Colonic mucosa (tissue), 4 donors: ENCODE data around the gene NDOR1. TPM values are rescaled to one million over a fixed set of nuclear protein-coding genes. Genes with fewer than 3 reads are reported as not detected.

Experiments
- DNase-seq: peaks from one replicate; pipeline ENCODE4 v3.0.0-alpha.2; 2020
- H3K27ac ChIP-seq: fragments of 200-600 bp; one replicate; pipeline ENCODE4 v1.8.0; 2021
- H3K27me3 ChIP-seq: fragments of 200-600 bp; one replicate; pipeline ENCODE4 v1.8.0; 2021
- H3K36me3 ChIP-seq: fragments of 200-600 bp; one replicate; pipeline ENCODE4 v1.8.0; 2021
- H3K4me1 ChIP-seq: fragments of 200-600 bp; one replicate; pipeline ENCODE4 v1.8.0; 2021; ENCODE audit warnings: mild to moderate bottlenecking
- H3K4me3 ChIP-seq: fragments of 200-600 bp; one replicate; pipeline ENCODE4 v1.8.0; 2021
- H3K9ac ChIP-seq, 2 donors: one replicate each; pipeline ENCODE4 v1.7.0; 2013; ENCODE audit warnings: control low read depth in 2 of 2, low read depth in 2 of 2, low read length in 2 of 2
- H3K9me3 ChIP-seq: fragments of 200-600 bp; one replicate; pipeline ENCODE4 v1.8.0; 2021
- intact Hi-C: fragments of 100-400 bp; cut with DNase I; formaldehyde crosslinking; loops from one replicate; pipeline ENCODE4 v1.14.1; 2022
- total RNA-seq, 2 donors: library from RNA; stranded (reverse); fragmentation: NEBNext Ultra II Directional in 1 of 2; extraction: Animal tissue kit (Norgen Biotek cat#: 25700) in 1 of 2; gene quantifications; one replicate each; pipeline ENCODE4 v1.2.1, GENCODE V29; 2021
- TF ChIP-seq, protein P1 (sequence below): fragments of 200-600 bp; IDR thresholded peaks from one replicate; pipeline ENCODE4 v1.8.0; 2022; ENCODE audit warnings: antibody characterized with exemption, mild to moderate bottlenecking
- donor health status: healthy.
- donor health status: DM: no; HTN: no; CAD: no.
- donor health status: DM: no; HTN: no; CAD: no.

Gene NDOR1
- total RNA-seq, 2 donors from 2014 or later: 11.7 to 36.9 TPM

DNA sequence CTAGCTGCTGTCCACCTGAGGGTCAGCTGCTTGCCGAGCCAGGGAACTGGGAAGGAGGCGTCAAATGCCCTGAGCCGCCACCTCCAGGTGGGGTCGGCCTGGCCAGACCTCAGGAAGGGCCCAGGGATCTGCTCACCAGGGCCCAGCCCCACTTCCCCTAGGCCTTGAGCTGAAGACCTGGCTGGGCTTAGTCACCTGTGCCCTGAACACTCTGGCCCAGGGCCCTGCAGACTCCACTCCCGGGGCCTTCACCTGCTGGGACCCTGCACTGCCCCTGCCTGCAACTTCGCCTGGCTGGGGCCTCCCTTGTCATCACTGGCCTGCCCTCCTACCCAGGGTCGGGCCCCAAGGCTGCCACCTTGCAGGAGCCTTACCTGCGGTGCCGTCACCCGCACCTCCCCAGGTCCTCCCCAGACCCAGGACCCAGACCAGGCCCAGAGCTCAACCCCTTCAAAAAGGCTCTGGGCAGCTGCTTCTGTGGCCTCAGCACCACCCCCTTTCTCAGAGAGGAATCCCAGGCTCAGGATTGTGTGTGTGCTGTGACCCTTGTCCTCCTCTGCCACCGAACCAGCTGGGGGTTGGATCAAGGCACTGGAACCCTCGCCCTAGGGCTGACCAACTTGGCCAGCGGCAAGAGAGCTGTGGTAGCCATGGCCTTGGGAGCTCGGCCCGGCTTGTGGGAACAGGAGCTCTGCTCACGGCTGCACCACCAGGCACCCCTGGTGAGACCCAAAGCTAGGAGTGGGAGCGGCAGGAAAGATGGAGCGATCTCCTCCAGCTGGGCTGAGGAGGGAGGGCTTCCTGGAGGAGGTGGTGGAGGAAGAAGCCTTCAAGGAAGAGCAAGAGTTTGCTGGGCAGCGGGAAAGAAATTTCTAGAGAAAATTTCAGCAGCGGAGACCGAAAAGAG, 48.5 kb downstream of the NDOR1 start:
- peaks cover 11% of the 10 kb centered on the region for H3K4me1 ChIP-seq
- H3K27me3 ChIP-seq: no peaks in the 10 kb centered on the region
- peak overlapping the region; percentile 72 for H3K27ac ChIP-seq
- H3K9me3 ChIP-seq: no peaks in the 10 kb centered on the region
- TF ChIP-seq, protein P1, sequence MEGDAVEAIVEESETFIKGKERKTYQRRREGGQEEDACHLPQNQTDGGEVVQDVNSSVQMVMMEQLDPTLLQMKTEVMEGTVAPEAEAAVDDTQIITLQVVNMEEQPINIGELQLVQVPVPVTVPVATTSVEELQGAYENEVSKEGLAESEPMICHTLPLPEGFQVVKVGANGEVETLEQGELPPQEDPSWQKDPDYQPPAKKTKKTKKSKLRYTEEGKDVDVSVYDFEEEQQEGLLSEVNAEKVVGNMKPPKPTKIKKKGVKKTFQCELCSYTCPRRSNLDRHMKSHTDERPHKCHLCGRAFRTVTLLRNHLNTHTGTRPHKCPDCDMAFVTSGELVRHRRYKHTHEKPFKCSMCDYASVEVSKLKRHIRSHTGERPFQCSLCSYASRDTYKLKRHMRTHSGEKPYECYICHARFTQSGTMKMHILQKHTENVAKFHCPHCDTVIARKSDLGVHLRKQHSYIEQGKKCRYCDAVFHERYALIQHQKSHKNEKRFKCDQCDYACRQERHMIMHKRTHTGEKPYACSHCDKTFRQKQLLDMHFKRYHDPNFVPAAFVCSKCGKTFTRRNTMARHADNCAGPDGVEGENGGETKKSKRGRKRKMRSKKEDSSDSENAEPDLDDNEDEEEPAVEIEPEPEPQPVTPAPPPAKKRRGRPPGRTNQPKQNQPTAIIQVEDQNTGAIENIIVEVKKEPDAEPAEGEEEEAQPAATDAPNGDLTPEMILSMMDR: no peak
- H3K4me3 ChIP-seq: peak overlapping the region; percentile 92
- intact Hi-C loops: no loop called here
- H3K36me3 ChIP-seq: no peaks in the 10 kb centered on the region
- DNase-seq: peak; percentile 66
- peak overlapping the region; percentile 70 to 88 for H3K9ac ChIP-seq

DNA sequence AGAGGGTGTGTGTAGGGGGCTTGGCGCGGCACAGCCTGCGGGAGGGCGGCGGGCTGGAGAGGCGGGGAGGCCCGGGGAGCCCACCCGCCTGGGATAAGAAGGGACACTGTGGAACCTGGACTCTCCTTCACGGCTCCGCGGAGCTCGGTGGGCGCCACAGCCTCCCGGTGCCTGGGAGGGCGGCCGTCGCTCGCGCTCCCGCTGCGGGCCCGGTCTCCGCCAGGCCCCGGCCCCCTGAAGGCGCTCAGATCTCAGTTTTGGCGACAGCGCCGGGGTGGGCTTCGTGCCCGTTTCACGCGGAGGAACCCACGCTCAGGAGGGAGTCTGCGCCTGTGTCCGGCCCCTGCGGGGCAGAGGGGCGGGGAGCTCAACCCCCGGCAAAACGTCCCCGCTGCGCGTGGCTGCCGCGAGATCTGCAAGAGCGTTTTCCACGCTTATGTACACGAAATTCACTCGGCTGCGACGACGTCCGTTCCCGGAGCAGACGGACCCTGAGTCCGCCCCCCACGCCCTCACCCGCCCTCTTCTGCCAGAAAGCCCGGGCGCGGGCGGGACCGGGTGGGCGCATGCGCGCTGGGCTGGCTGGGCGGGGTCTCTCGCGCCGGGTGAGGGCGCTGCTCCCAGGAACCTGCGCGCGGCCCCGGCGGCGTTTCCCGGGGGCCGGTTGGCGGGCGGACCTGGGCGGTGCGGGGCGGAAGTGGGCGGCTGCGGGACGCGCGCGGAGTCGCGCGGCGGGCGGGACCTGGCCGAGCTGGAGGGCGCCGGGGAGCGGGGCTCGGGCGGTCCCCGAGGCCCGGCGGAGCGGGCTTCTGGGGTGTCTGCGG, 49.3 kb downstream of the NDOR1 start, which contains the start of gene NELFB:
NELFB (plus strand) TSS at position 704 of the 824 bp plus-strand sequence.
- no peaks in the 10 kb centered on the region for H3K9me3 ChIP-seq
- H3K27ac ChIP-seq: peak within 1 kb of the TSS; percentile 72
- intact Hi-C loops: no loop called here
- H3K4me1 ChIP-seq: peaks cover 11% of the 10 kb centered on the region
- H3K9ac ChIP-seq: peak within 1 kb of the TSS; percentile 78 to 89
- no peaks in the 10 kb centered on the region for H3K27me3 ChIP-seq
- peak within 1 kb of the TSS; percentile 92 for H3K4me3 ChIP-seq
- H3K36me3 ChIP-seq: no peaks in the 10 kb centered on the region
- DNase-seq: peak; percentile 95
- TF ChIP-seq, protein P1: no peak

DNA sequence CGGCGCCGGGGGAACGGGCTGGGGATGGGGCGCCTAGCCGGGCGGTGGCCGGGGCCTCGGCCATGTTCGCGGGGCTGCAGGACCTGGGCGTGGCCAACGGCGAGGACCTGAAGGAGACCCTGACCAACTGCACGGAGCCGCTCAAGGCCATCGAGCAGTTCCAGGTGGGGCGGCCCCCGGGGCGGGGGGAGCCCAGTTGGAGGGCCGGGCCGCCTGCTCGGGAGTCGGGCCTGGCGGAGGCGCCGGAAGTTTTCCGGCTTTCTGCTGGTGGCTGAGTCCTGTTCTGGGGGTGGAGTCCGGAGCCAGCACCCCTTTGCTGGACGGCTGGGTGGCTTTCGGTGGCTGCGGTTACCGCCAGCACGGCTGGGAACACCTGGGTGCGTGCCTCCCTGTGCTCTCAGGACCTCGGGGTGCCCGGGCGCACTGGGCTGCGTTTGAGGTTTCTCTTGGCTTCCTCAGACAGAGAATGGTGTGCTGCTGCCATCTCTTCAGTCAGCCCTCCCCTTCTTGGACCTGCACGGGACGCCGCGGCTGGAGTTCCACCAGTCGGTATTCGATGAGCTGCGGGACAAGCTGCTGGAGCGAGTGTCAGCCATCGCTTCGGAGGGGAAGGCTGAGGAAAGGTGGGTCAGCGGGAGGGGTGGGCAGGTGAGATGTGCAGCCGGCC, 50.1 kb downstream of the NDOR1 start:
- H3K4me3 ChIP-seq: peak overlapping the region; percentile 92
- H3K9ac ChIP-seq: peak overlapping the region; percentile 78 to 89
- no peaks in the 10 kb centered on the region for H3K9me3 ChIP-seq
- H3K4me1 ChIP-seq: peaks cover 11% of the 10 kb centered on the region
- TF ChIP-seq, protein P1: no peak
- peak; percentile 65 for DNase-seq
- no peaks in the 10 kb centered on the region for H3K27me3 ChIP-seq
- intact Hi-C loops: no loop called here
- H3K27ac ChIP-seq: peak overlapping the region; percentile 69
- H3K36me3 ChIP-seq: no peaks in the 10 kb centered on the region

DNA sequence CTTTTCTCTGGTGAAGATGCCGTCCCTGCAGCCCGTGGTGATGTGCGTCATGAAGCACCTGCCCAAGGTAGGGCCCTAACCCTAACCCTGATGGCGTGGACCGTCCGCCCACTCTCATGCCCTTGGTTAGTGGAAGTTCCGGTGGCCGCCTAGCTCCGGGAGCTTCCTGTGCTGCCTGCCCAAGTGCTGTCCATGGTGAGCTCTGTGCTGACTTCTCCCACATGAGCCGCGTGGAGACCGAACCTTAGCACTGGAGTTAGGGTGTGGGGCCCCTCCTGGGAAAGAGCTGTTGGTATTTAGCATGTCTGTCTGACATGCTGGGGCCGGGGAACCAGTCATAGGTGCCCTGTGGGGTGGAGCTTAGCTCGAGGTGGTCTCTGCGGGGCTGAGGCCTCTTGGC, 50.9 kb downstream of the NDOR1 start:
- no peaks in the 10 kb centered on the region for H3K36me3 ChIP-seq
- H3K9me3 ChIP-seq: no peaks in the 10 kb centered on the region
- no peak for DNase-seq
- peaks cover 11% of the 10 kb centered on the region for H3K4me1 ChIP-seq
- intact Hi-C loops: no loop called here
- H3K9ac ChIP-seq: peak overlapping the region; percentile 78 to 89
- H3K4me3 ChIP-seq: peak overlapping the region; percentile 92
- no peak overlapping the region for H3K27ac ChIP-seq
- H3K27me3 ChIP-seq: no peaks in the 10 kb centered on the region
- TF ChIP-seq, protein P1: no peak

DNA sequence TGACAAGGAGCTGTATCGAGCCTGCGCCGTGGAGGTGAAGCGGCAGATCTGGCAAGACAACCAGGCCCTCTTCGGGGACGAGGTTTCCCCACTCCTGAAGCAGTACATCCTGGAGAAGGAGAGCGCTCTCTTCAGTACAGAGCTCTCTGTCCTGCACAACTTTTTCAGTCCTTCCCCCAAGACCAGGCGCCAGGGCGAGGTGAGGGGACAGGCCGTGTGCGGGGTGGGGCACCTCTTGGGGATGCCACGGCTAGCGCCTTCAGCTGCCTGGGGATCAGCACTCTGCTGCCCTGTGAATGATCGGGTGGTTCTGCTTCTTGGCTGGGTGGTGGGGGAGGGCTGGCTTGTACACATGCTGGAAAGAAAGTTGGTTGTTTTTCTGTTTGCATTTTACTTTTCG, 51.4 kb downstream of the NDOR1 start:
- intact Hi-C loops: no loop called here
- TF ChIP-seq, protein P1: no peak
- DNase-seq: no peak
- Histone ChIP-seq H3K36me3 (no peaks in the 10 kb centered on the region), H3K9me3 (no peaks in the 10 kb centered on the region), H3K9ac (no peak overlapping the region), H3K4me1 (peaks cover 11% of the 10 kb centered on the region), H3K27me3 (no peaks in the 10 kb centered on the region), H3K4me3 (no peak overlapping the region), H3K27ac (no peak overlapping the region)
